Mucosa of rectum (tissue), 2 donors: ENCODE results near the gene SH3TC1.

Source experiments
- H3K27ac ChIP-seq, 2 donors: one replicate each; pipeline ENCODE4 v1.7.0; 2013; ENCODE audit warnings: inconsistent platforms in 2 of 2, low read depth in 2 of 2, low read length in 2 of 2
- H3K27me3 ChIP-seq, 2 donors: one replicate each; pipeline ENCODE4 v1.7.0; 2013; ENCODE audit warnings: low read length in 2 of 2; ENCODE audit not compliant: control insufficient read depth in 2 of 2, insufficient read depth in 2 of 2
- H3K36me3 ChIP-seq, 2 donors: one replicate each; pipeline ENCODE4 v1.7.0; 2013; ENCODE audit warnings: low read length in 2 of 2; ENCODE audit not compliant: control insufficient read depth in 2 of 2, insufficient read depth in 2 of 2
- H3K4me1 ChIP-seq, 2 donors: one replicate each; pipeline ENCODE4 v1.7.0; 2013; ENCODE audit warnings: low read length in 2 of 2, mild to moderate bottlenecking in 1 of 2; ENCODE audit not compliant: control insufficient read depth in 2 of 2, insufficient read depth in 2 of 2
- H3K4me3 ChIP-seq, 2 donors: one replicate each; pipeline ENCODE4 v1.7.0; 2013; ENCODE audit warnings: low read length in 2 of 2
- H3K9ac ChIP-seq, 2 donors: one replicate each; pipeline ENCODE4 v1.7.0; 2013; ENCODE audit warnings: low read length in 2 of 2, low read depth in 1 of 2, mild to moderate bottlenecking in 1 of 2
- H3K9me3 ChIP-seq, 2 donors: one replicate each; pipeline ENCODE4 v1.7.0; 2013; ENCODE audit warnings: low read length in 2 of 2; ENCODE audit not compliant: control insufficient read depth in 2 of 2
- donor health status: healthy.
- donor health status: Normal muscosa, but diverticular disease.

SH3TC1 gene

DNA sequence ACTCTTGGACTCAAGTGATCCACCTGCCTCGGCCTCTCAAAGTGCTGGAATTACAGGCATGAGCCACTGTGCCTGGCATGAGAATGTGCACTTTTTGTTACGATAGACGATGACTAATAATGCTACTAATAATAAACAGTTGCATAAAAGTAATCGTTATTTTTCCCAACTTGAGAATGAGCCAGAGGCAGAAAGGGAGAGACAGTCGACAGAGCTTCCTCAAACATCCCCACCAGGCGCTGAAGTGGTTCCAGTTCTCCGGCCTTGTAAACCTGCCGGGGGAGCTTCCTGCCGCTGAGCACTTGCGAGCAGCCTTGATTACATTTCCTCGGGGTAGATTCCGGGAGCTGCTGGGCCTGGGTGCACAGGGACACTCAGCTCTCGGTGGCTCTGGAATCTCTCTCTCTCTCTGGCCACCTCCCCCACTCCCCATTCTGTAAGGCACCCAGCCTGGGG, 61.6 kb downstream of the SH3TC1 start:
- H3K4me1 ChIP-seq: peaks cover 0 to 3% of the 10 kb centered on the region in 2 donors
- H3K9me3 ChIP-seq: no peaks in the 10 kb centered on the region
- no peak overlapping the region for H3K27ac ChIP-seq
- no peaks in the 10 kb centered on the region for H3K27me3 ChIP-seq
- no peak overlapping the region for H3K9ac ChIP-seq
- no peak overlapping the region for H3K4me3 ChIP-seq
- no peaks in the 10 kb centered on the region for H3K36me3 ChIP-seq

DNA sequence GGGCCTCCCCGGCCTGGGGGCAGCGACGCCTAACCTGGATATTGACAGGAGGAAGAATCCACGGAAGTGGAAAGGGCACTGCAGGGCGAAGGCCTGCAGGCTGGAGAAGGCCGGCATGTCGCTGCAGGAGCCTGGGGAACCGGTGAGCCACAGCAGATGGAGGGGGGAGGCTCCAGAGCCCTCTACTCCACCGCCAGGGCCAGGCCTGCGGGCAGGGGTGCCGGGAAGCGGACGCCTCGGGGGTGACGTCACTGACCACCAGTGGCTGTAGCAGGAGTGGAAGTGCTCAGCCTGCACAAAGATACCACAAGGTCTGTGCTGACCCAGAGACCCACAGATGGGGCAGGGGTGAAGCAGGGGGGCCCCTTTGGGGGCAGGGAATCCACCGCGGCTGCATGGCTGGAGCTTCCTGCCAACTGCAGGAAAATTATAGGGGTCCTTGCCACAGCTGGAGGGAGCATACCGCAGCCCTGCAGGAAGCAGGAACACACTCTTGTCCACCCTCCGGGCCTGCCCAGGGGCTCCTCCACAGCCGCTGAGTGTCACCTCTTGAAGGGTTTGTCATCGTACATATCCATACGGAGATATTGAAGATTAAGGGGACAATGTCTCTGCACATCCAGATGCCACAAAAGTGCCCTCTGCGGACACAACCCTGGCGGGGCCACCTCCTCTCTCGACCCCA, 62.9 kb downstream of the SH3TC1 start:
- H3K27ac ChIP-seq: no peak overlapping the region
- peaks cover 0 to 5% of the 10 kb centered on the region in 2 donors for H3K4me1 ChIP-seq
- no peaks in the 10 kb centered on the region for H3K36me3 ChIP-seq
- H3K9me3 ChIP-seq: no peaks in the 10 kb centered on the region
- no peaks in the 10 kb centered on the region for H3K27me3 ChIP-seq
- no peak overlapping the region for H3K9ac ChIP-seq
- no peak overlapping the region for H3K4me3 ChIP-seq

DNA sequence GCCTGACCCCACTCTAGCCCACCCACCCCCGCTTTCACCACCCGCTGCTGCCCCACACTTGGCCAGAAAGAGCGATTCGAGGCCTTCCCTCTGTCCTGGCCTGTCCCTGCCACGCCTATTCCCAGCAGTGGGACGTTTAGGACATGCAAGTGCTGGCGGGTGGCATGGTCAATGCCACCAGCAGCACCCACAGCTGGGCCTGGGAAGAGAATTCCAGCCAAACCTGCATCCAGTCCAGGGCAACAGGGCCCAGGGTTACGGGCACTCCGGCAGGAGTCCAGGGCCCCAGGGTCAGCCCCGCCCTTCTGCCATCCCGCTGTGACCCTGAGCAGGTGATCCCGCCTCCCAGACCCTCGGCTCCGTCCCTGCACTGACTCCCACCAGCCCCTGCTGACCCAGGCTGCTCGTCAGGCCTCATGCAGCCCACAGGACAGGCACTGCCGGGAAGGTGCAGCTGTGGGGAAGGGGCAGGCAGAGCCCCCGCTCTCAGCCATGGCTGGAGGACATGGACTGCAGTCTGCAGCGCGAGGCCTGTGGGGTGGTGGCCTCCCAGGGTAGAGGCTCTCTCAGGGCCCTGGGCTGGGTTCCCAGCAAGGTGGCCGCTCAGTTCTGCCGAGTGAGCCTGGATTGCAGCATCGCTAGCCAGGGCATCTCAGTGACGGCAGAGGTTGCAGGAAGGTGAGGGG, 63.7 kb downstream of the SH3TC1 start:
- Histone ChIP-seq H3K9ac (no peak overlapping the region), H3K4me1 (peaks cover 0 to 9% of the 10 kb centered on the region in 2 donors), H3K27ac (no peak overlapping the region), H3K36me3 (no peaks in the 10 kb centered on the region), H3K27me3 (no peaks in the 10 kb centered on the region), H3K4me3 (no peak overlapping the region), H3K9me3 (no peaks in the 10 kb centered on the region)

DNA sequence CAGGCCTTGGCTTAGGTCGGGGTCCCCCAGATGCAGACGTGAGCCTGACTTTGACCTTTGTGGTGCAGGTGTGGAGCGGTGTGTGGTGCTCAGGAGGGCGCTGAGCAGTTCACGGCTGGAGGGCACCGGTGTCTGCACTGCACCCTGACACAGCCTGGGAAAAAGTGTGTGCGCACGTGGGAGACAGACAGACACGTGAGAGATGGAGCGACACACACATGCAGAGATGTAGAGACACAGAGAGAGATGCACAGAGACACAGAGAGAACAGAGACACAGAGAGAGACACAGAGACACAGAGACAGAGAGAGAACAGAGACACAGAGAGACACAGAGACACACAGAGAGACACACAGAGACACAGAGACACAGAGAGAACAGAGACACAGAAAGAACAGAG, 64.3 kb downstream of the SH3TC1 start:
- Histone ChIP-seq H3K4me3 (no peak overlapping the region), H3K4me1 (peaks cover 0 to 9% of the 10 kb centered on the region in 2 donors), H3K36me3 (no peaks in the 10 kb centered on the region), H3K9ac (no peak overlapping the region), H3K27ac (no peak overlapping the region), H3K27me3 (no peaks in the 10 kb centered on the region), H3K9me3 (no peaks in the 10 kb centered on the region)

DNA sequence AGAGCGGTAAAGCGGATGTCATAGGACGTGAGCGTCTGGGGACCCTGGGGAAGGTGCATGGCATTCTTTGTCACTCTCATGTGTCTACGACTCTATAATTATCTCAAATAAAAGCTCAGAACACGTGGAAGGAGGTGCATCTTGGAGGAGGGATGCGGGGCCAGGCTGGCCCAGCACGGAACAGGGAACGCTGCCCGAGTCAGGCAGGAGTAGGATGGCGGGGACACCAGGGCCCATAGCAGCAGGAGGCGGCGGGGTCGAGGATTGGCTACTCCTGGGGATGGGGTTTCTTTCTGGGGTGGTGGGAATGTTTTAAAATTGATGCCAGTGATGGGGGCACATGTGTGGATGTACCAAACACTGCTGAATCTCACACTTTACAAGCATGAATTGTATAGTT, 65.0 kb downstream of the SH3TC1 start:
- Histone ChIP-seq H3K4me1 (peaks cover 0 to 9% of the 10 kb centered on the region in 2 donors), H3K36me3 (no peaks in the 10 kb centered on the region), H3K4me3 (no peak overlapping the region), H3K27ac (no peak overlapping the region), H3K9me3 (no peaks in the 10 kb centered on the region), H3K27me3 (peaks cover 0 to 4% of the 10 kb centered on the region in 2 donors), H3K9ac (no peak overlapping the region)

DNA sequence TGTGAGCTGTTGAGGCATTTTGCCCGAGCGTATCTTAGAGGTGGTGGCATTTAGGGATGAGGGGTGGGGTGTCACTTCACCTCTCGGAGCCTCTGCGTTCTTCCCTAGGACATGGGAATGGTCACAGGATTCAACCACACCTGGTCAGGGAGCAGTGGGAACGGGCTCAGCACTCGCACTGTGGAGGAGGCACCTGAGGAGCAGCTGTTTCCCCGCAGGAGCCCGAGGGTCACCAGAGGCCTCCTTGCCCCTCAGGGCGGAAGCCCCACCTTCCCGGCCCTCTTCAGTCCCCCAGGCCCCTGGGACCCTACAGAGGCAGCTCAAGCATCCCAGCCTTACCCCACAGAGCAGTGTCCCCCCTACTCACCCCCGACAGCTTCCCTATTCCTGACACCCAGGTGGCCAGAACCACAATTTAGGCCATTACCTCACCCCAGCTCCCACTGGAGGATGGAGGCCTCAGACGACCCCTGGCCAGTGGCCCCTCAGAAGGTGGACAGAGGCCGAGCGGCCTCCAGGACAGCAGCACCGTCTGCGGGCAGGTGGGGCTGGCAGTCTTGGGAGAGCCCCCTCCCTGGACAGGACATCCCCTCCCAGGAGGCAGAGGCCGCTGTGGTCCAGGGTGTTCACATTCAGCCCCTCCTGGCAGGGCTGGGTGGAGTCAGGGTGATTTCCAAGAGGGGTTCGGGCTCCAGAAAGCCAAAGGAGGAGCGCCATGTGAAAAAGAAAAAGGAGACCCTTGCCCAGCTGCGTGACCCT, 66.3 kb downstream of the SH3TC1 start:
- Histone ChIP-seq H3K4me1 (peaks cover 0 to 6% of the 10 kb centered on the region in 2 donors), H3K36me3 (no peaks in the 10 kb centered on the region), H3K4me3 (no peak overlapping the region), H3K27ac (no peak overlapping the region), H3K9ac (no peak overlapping the region), H3K27me3 (peaks cover 0 to 4% of the 10 kb centered on the region in 2 donors), H3K9me3 (no peaks in the 10 kb centered on the region)

DNA sequence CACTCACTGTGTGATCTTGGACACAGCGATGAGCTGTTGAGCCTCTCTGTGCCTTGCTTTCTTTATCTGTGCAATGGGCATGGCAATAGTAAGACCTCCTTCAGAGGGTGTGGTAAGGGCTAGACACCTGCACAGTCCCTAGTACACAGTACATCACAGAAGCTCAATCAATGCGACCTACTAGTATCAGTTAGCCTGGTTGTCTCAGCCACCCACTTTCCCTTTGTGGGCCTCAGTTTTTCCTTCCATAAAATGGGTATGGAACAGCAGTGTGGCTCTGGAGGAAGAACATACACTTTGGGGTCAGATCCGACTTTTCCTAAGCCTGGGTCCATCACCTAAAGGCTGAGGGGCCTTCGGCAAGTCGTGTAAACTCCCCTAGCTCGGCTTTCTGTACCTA, 67.0 kb downstream of the SH3TC1 start:
- no peaks in the 10 kb centered on the region for H3K36me3 ChIP-seq
- no peaks in the 10 kb centered on the region for H3K9me3 ChIP-seq
- peaks cover 0 to 6% of the 10 kb centered on the region in 2 donors for H3K4me1 ChIP-seq
- H3K9ac ChIP-seq: no peak overlapping the region
- no peak overlapping the region for H3K4me3 ChIP-seq
- peaks cover 0 to 4% of the 10 kb centered on the region in 2 donors for H3K27me3 ChIP-seq
- no peak overlapping the region for H3K27ac ChIP-seq

DNA sequence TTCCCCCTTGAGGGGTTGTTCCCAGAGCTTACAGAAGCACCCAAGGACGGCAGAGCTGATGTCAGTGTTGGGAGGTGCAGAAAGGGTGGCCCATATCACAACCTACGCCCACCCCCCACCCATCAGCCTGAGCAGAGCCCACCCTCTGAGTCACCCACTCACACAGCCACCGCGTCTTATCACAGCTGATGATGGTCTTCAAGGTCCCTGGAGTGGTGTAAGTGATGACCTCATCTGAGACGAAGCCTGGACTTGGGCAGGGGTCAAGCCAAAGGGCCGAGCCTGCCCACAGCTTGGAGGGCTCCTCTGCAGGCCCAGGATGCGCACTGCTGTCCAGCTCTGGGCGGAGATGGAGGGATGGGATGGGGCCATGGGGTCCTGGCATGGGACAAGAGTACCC, 67.4 kb downstream of the SH3TC1 start:
- H3K9ac ChIP-seq: no peak overlapping the region
- no peaks in the 10 kb centered on the region for H3K9me3 ChIP-seq
- peaks cover 0 to 4% of the 10 kb centered on the region in 2 donors for H3K27me3 ChIP-seq
- H3K27ac ChIP-seq: no peak overlapping the region
- no peak overlapping the region for H3K4me3 ChIP-seq
- H3K4me1 ChIP-seq: peaks cover 0 to 6% of the 10 kb centered on the region in 2 donors
- H3K36me3 ChIP-seq: no peaks in the 10 kb centered on the region

DNA sequence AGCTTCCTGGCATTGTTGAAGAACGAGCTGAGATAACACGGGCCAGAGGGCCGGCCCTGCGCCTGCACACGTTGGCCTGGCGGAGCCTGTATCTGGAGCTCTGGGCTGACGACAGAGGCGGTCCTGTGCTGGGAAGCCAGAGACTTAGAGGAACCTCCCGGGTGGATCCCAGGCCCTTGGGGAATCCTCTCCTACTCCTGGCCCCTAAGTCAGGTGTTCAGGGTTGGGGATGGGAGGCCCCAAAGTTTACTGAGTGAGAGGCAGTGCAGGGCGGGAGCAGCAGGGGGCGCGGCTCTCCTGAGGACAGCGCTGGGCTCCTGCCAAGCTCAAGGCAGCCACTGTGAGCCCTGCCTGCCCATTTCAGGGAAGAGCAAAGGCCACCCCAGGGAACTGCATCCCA, 68.0 kb downstream of the SH3TC1 start:
- peaks cover 0 to 4% of the 10 kb centered on the region in 2 donors for H3K27me3 ChIP-seq
- H3K9ac ChIP-seq: no peak overlapping the region
- H3K36me3 ChIP-seq: no peaks in the 10 kb centered on the region
- H3K9me3 ChIP-seq: no peaks in the 10 kb centered on the region
- no peak overlapping the region for H3K27ac ChIP-seq
- H3K4me3 ChIP-seq: no peak overlapping the region
- peaks cover 0 to 6% of the 10 kb centered on the region in 2 donors for H3K4me1 ChIP-seq

DNA sequence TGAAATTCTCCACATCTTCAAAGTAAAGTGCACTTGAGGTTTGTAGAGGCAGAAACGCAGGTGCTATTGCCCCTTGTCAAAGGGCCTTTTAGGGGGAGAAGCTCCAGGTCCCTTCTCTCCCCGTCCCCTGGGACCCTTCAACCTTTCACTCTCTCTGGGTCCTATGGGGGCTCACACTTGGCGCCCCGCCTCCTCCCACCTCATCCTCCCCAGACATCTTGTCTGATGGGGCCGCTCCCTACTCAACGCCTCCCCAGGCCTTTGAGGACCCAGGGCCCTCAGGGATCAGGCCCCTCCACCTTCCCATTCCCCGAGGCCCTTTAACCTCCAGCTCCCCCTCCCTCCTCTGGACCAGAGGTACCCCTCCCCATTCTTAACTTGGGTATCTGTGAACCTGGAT, 69.1 kb downstream of the SH3TC1 start:
- no peak overlapping the region for H3K4me3 ChIP-seq
- no peaks in the 10 kb centered on the region for H3K36me3 ChIP-seq
- H3K9ac ChIP-seq: no peak overlapping the region
- no peak overlapping the region for H3K27ac ChIP-seq
- H3K27me3 ChIP-seq: peaks cover 0 to 4% of the 10 kb centered on the region in 2 donors
- H3K9me3 ChIP-seq: no peaks in the 10 kb centered on the region
- peaks cover 0 to 6% of the 10 kb centered on the region in 2 donors for H3K4me1 ChIP-seq
